Thyroid gland (tissue), 4 donors: ENCODE measurements around the gene NRIP1. TPM values are rescaled to one million over a fixed set of nuclear protein-coding genes. Genes with fewer than 3 reads are reported as not detected.

Source experiments
- DNase-seq, 2 donors: peaks; one replicate each; pipeline ENCODE4 v3.0.0-alpha.2; 2019
- H3K27ac ChIP-seq, 3 donors: fragments of 200-600 bp; sonication (generic); 1 replicate in 2 of 3; 2 replicates in 1 of 3; pipeline ENCODE4 v1.5.1; 2016 to 2019; ENCODE audit warnings: mild to moderate bottlenecking in 1 of 3, moderate library complexity in 1 of 3
- H3K27me3 ChIP-seq: fragments of 200-600 bp; sonication (generic); one replicate; pipeline ENCODE4 v1.5.1; 2019
- H3K36me3 ChIP-seq, 2 donors: fragments of 200-600 bp; sonication (generic); one replicate each; pipeline ENCODE4 v1.5.1; 2016 to 2019
- H3K4me1 ChIP-seq, 2 donors: fragments of 200-600 bp; sonication (generic); one replicate each; pipeline ENCODE4 v1.5.1; 2017 to 2019
- H3K4me3 ChIP-seq, 3 donors: fragments of 200-600 bp; sonication (generic); replicated peaks in 1 of 3; 1 replicate in 2 of 3; 2 replicates in 1 of 3; pipeline ENCODE4 v1.5.1; 2016; ENCODE audit warnings: mild to moderate bottlenecking in 1 of 3
- H3K9me3 ChIP-seq: fragments of 200-600 bp; sonication (generic); one replicate; pipeline ENCODE4 v1.5.1; 2017
- POLR2A ChIP-seq, 2 donors: fragments of 450-650 bp; IDR thresholded peaks; one replicate each; pipeline ENCODE4 v1.6.1; 2017; ENCODE audit warnings: antibody characterized with exemption in 2 of 2, mild to moderate bottlenecking in 2 of 2, moderate library complexity in 1 of 2
- WGBS, 2 donors: methylation state at CpG; one replicate each; pipeline ENCODE4 v1.1.5; 2017; 5-methylcytosine and 5-hydroxymethylcytosine counted together
- intact Hi-C: fragments of 100-400 bp; cut with DNase I; formaldehyde crosslinking; loops from one replicate; pipeline ENCODE4 v1.15.1; 2023
- total RNA-seq, 4 donors: library from RNA; depleted of rRNA; stranded (reverse); fragments of >200 nt; gene quantifications; one replicate each; pipeline ENCODE4 v1.2.3, GENCODE V29; 2016
- TF ChIP-seq, protein P1 (sequence below), 6 experiments: fragments of 200-600 bp in 3 of 6; fragments of 450-650 bp in 3 of 6; sonication (generic) in 3 of 6; IDR thresholded peaks; one replicate each; pipeline ENCODE4 v1.5.1; 2016 to 2019; ENCODE audit warnings: antibody characterized with exemption in 6 of 6, mild to moderate bottlenecking in 2 of 6, inconsistent platforms in 1 of 6, moderate library complexity in 1 of 6

The NRIP1 gene, protein sequence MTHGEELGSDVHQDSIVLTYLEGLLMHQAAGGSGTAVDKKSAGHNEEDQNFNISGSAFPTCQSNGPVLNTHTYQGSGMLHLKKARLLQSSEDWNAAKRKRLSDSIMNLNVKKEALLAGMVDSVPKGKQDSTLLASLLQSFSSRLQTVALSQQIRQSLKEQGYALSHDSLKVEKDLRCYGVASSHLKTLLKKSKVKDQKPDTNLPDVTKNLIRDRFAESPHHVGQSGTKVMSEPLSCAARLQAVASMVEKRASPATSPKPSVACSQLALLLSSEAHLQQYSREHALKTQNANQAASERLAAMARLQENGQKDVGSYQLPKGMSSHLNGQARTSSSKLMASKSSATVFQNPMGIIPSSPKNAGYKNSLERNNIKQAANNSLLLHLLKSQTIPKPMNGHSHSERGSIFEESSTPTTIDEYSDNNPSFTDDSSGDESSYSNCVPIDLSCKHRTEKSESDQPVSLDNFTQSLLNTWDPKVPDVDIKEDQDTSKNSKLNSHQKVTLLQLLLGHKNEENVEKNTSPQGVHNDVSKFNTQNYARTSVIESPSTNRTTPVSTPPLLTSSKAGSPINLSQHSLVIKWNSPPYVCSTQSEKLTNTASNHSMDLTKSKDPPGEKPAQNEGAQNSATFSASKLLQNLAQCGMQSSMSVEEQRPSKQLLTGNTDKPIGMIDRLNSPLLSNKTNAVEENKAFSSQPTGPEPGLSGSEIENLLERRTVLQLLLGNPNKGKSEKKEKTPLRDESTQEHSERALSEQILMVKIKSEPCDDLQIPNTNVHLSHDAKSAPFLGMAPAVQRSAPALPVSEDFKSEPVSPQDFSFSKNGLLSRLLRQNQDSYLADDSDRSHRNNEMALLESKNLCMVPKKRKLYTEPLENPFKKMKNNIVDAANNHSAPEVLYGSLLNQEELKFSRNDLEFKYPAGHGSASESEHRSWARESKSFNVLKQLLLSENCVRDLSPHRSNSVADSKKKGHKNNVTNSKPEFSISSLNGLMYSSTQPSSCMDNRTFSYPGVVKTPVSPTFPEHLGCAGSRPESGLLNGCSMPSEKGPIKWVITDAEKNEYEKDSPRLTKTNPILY (N-terminal part only)
- 10 to 100 TPM; 19.4 to 37.5 (median 28.2) TPM for total RNA-seq

DNA sequence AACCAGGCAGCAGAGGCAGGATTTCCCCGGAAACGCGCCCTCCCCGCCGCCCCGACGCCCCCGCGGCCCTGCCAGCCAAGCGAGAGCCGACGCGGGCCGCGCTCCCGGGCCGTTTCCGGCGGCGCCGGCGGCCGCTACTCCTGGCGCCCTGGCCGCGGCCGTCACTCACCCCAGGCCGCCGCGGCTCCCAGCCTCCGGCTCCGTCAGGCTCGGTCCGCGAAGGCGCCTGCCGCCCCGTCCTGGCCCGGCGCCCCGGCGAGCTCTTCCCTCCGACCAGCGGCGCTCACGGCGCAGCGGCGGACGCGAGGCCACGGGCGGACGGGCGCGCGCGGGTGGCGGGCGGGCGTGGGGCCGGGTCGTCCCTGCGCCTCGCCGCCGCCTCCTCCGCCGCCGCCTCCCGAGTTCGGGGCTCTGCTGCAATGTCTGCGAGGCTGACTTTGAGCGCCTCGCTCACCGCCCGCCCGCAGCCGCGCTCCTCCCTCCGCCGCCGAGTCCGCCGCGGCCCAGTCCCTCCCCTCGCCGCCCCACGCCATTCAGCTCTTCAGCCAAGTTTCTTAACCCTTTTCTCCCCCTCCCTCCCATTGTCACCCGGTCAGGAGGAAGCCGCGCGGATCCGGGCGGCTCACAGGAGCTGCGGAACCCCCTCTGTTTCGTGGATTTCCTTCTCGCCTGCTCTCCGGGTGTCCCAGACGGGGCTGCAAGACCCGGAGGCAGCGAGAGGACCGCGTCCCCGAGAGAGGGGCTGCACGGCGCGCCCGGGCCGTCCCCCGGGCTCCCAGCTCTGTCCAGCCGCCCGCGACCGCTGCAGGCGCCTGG is at the start of gene NRIP1:
Gene NRIP1 (minus strand): TSS at position 425 of the 816 bp plus-strand sequence. CDS start 96,808 bp downstream, outside the sequence.
- peak; percentile 88 to 91 for DNase-seq
- Histone ChIP-seq H3K27ac (peak within 1 kb of the TSS; percentile 85 to 97 (median 91)), H3K4me1 (peaks cover 8 to 19% of the 10 kb centered on the region in 2 donors), H3K9me3 (no peaks in the 10 kb centered on the region), H3K36me3 (no peaks in the 10 kb centered on the region), H3K4me3 (peak within 1 kb of the TSS; percentile 53 to 82 (median 75)), H3K27me3 (no peaks in the 10 kb centered on the region)
- intact Hi-C loops, result no loop called here
- 0% methylated on average over 9 to 21 of the region's 116 CpGs for WGBS, 2 donors
- peak; percentile 78 to 94 for TF ChIP-seq POLR2A (IDR thresholded peaks at IDR 0.05)
- TF ChIP-seq, protein P1, sequence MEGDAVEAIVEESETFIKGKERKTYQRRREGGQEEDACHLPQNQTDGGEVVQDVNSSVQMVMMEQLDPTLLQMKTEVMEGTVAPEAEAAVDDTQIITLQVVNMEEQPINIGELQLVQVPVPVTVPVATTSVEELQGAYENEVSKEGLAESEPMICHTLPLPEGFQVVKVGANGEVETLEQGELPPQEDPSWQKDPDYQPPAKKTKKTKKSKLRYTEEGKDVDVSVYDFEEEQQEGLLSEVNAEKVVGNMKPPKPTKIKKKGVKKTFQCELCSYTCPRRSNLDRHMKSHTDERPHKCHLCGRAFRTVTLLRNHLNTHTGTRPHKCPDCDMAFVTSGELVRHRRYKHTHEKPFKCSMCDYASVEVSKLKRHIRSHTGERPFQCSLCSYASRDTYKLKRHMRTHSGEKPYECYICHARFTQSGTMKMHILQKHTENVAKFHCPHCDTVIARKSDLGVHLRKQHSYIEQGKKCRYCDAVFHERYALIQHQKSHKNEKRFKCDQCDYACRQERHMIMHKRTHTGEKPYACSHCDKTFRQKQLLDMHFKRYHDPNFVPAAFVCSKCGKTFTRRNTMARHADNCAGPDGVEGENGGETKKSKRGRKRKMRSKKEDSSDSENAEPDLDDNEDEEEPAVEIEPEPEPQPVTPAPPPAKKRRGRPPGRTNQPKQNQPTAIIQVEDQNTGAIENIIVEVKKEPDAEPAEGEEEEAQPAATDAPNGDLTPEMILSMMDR (IDR thresholded peaks at IDR 0.05), result no peak

DNA sequence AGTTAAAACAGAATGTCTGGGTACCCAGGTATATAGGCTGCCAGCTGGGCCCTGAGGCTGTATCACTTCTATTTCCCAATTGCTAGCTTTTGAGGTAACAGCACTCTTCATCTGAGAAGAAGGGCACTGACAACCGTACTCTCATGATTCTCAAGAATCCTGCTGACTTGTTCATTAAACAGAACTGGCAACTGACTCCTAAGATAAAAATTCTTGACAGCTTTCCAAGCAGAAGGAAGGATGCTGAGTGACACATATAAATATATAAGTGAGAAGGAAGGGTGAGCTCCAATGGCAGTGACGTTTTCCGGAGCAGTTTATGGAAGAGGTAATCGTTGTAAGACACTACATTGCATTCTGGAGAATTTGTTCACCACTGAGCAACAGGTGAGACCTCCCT is 48.1 kb upstream of the NRIP1 start:
- no peaks in the 10 kb centered on the region for H3K27me3 ChIP-seq
- no peaks in the 10 kb centered on the region for H3K4me1 ChIP-seq
- H3K27ac ChIP-seq, result no peak overlapping the region
- H3K4me3 ChIP-seq, result no peak overlapping the region
- intact Hi-C loops, result no loop called here
- DNase-seq, result no peak
- WGBS, 2 donors, result 78 to 81% methylated on average over 4 of the region's 4 CpGs
- TF ChIP-seq, protein P1 (IDR thresholded peaks at IDR 0.05), result no peak
- TF ChIP-seq POLR2A (IDR thresholded peaks at IDR 0.05), result no peak
- no peaks in the 10 kb centered on the region for H3K9me3 ChIP-seq
- no peaks in the 10 kb centered on the region for H3K36me3 ChIP-seq

DNA sequence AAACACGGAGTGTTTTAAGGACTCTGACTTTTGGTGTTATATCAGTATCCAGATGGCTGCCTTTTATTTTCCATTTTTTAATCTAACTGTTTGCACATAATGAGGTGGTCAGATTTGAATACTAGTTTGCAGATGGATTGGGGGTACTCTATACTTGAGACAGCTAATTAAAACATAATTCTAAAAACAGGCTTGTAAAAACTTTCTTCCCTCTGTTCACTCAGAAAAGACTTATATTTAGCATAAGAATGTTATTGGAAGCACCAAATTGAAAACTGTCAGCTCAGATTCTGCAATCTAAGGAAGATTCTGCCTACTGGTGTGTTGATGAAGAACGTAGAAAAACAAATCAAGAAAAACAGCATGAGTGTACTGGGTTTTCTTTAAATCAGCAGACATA is 44.0 kb upstream of the NRIP1 start:
- H3K27me3 ChIP-seq, result no peaks in the 10 kb centered on the region
- no peak overlapping the region for H3K4me3 ChIP-seq
- H3K36me3 ChIP-seq, result no peaks in the 10 kb centered on the region
- H3K27ac ChIP-seq, result no peak overlapping the region
- H3K4me1 ChIP-seq, result no peaks in the 10 kb centered on the region
- no peaks in the 10 kb centered on the region for H3K9me3 ChIP-seq
- no peak for DNase-seq
- intact Hi-C loops, result no loop called here
- WGBS, 2 donors, result 84 to 86% methylated on average over 2 of the region's 2 CpGs
- no peak for TF ChIP-seq POLR2A (IDR thresholded peaks at IDR 0.05)

DNA sequence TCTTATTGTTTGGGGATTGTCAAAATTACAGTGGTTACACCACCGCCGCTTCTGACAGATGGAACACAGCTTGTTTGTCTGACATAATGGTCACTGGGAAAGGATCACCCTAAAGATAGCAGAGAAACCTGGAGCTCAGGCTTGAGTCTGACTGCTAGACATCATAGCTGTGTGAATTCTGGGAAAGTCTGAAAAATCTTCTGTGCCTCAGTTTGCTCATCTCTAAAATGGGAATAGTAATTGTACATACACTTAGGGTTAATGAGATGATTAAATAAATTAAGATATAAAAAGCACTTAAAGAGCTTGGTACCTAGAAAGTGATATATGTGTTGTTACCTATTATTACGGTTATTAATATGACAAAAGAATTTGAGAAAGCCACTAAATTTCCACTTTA is 39.7 kb upstream of the NRIP1 start:
- Histone ChIP-seq H3K27me3 (no peaks in the 10 kb centered on the region), H3K27ac (no peak overlapping the region), H3K36me3 (no peaks in the 10 kb centered on the region), H3K4me1 (no peaks in the 10 kb centered on the region), H3K4me3 (no peak overlapping the region), H3K9me3 (no peaks in the 10 kb centered on the region)
- TF ChIP-seq, protein P1 (IDR thresholded peaks at IDR 0.05), result no peak
- TF ChIP-seq POLR2A (IDR thresholded peaks at IDR 0.05), result no peak
- intact Hi-C loops, result no loop called here
- DNase-seq, result no peak
- WGBS, 2 donors, result 93 to 95% methylated on average over 3 of the region's 3 CpGs

DNA sequence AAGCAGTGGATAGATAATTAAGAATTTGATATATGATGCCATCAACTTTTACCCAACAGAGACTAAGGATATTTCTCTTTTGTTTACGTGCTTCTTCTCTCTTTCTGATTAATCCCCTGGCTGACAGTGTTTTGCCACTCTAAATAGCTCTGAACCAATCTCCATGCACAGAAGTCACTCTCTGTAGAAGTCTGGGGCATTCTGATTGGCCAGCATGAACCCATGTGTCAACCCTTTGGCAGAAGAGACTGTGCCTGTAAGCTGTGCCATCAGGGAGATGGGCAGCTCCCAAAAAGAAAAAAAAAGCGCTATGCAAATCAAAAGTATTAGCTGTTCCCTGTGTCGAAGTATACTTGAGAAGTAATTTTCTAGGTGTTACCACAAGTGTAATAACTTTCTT is 34.1 kb upstream of the NRIP1 start:
- intact Hi-C loops, result no loop called here
- TF ChIP-seq, protein P1 (IDR thresholded peaks at IDR 0.05), result no peak
- no peak for TF ChIP-seq POLR2A (IDR thresholded peaks at IDR 0.05)
- WGBS, 2 donors, result 88 to 90% methylated on average over 3 of the region's 3 CpGs
- Histone ChIP-seq H3K4me3 (no peak overlapping the region), H3K9me3 (no peaks in the 10 kb centered on the region), H3K27ac (no peak overlapping the region), H3K4me1 (no peaks in the 10 kb centered on the region), H3K27me3 (no peaks in the 10 kb centered on the region), H3K36me3 (no peaks in the 10 kb centered on the region)
- DNase-seq, result no peak
